HepG2 (cell line): ENCODE results near the gene NDOR1. TPM values are rescaled to one million over a fixed set of nuclear protein-coding genes. Genes with fewer than 3 reads are reported as not detected.

ENCODE experiments used
- BORCS8-MEF2B ChIP-seq: sonication (generic); formaldehyde crosslinking; IDR thresholded peaks from 2 replicates; pipeline ENCODE4 v1.8.0; 2022; ENCODE audit warnings: mild to moderate bottlenecking, missing genetic modification reagents
- CAMTA2 ChIP-seq: sonication (generic); formaldehyde crosslinking; IDR thresholded peaks from 2 replicates; pipeline ENCODE4 v1.4.0; 2020; ENCODE audit warnings: mild to moderate bottlenecking, missing genetic modification reagents, borderline replicate concordance
- DPF2 ChIP-seq: sonication (generic); formaldehyde crosslinking; IDR thresholded peaks from 2 replicates; pipeline ENCODE4 v1.4.0; 2020; ENCODE audit warnings: mild to moderate bottlenecking, low read depth, missing genetic modification reagents, borderline replicate concordance
- ETV5 ChIP-seq: IDR thresholded peaks from 2 replicates; pipeline ENCODE4 v1.6.1; 2018; ENCODE audit warnings: missing biosample characterization, missing genetic modification reagents, inconsistent platforms, borderline replicate concordance
- HNF4G ChIP-seq, 2 experiments: sonication (generic) in 1 of 2; formaldehyde crosslinking in 1 of 2; IDR thresholded peaks; 2 replicates each; pipeline versions ENCODE4 v1.4.0 to v1.6.1; 2011 to 2020; ENCODE audit warnings: borderline replicate concordance in 2 of 2, low read depth in 2 of 2, mild to moderate bottlenecking in 2 of 2, low read length in 1 of 2, missing genetic modification reagents in 1 of 2, moderate library complexity in 1 of 2
- JDP2 ChIP-seq: sonication (generic); formaldehyde crosslinking; IDR thresholded peaks from 2 replicates; pipeline ENCODE4 v1.8.1; 2022; ENCODE audit warnings: missing genetic modification reagents, borderline replicate concordance
- KMT2A ChIP-seq: sonication (generic); formaldehyde crosslinking; IDR thresholded peaks from 2 replicates; pipeline ENCODE4 v1.4.0; 2020; ENCODE audit warnings: missing genetic modification reagents
- MAF1 ChIP-seq: sonication (generic); formaldehyde crosslinking; IDR thresholded peaks from 2 replicates; pipeline ENCODE4 v1.5.0; 2020; ENCODE audit warnings: missing genetic modification reagents, borderline replicate concordance
- MTF2 ChIP-seq: sonication (generic); formaldehyde crosslinking; IDR thresholded peaks from 2 replicates; pipeline ENCODE4 v1.5.0; 2020; ENCODE audit warnings: missing genetic modification reagents, borderline replicate concordance
- NR2C2 ChIP-seq: sonication (generic); formaldehyde crosslinking; IDR thresholded peaks from 2 replicates; pipeline ENCODE4 v1.4.0; 2020; ENCODE audit warnings: missing genetic modification reagents, mild to moderate bottlenecking, moderate library complexity, borderline replicate concordance
- PCBP1 ChIP-seq: fragments of 200-400 bp; formaldehyde crosslinking; IDR thresholded peaks from 2 replicates; pipeline ENCODE4 v1.6.1; 2017; ENCODE audit warnings: mild to moderate bottlenecking, low read depth, low read length, borderline replicate concordance
- RBAK ChIP-seq: sonication (generic); formaldehyde crosslinking; IDR thresholded peaks from 2 replicates; pipeline ENCODE4 v1.5.1; 2020; ENCODE audit warnings: mild to moderate bottlenecking, missing genetic modification reagents
- RELA ChIP-seq: sonication (generic); formaldehyde crosslinking; IDR thresholded peaks from 2 replicates; pipeline ENCODE4 v1.4.0; 2020; ENCODE audit warnings: missing genetic modification reagents
- ZKSCAN8 ChIP-seq: IDR thresholded peaks from 2 replicates; pipeline ENCODE4 v1.6.1; 2016; ENCODE audit warnings: borderline replicate concordance, missing genetic modification reagents, missing compliant biosample characterization
- ZNF317 ChIP-seq: sonication (generic); formaldehyde crosslinking; IDR thresholded peaks from 2 replicates; pipeline ENCODE4 v1.5.0; 2020; ENCODE audit warnings: mild to moderate bottlenecking, missing genetic modification reagents
- ZNF550 ChIP-seq: sonication (generic); formaldehyde crosslinking; IDR thresholded peaks from 2 replicates; pipeline ENCODE4 v1.4.0; 2020; ENCODE audit warnings: mild to moderate bottlenecking, missing genetic modification reagents, borderline replicate concordance
- ZNF773 ChIP-seq: sonication (generic); formaldehyde crosslinking; IDR thresholded peaks from 2 replicates; pipeline ENCODE4 v1.4.0; 2020; ENCODE audit warnings: missing genetic modification reagents, borderline replicate concordance
- polyA plus RNA-seq, 8 experiments: library from polyadenylated mRNA; depleted of rRNA in 3 of 8; stranded (reverse) in 7 of 8; unstranded in 1 of 8; fragments of >200 nt; fragmentation: Illumina TruSeq in 4 of 8; extraction: Trizol in 4 of 8; gene quantifications; 2 replicates each; pipeline versions ENCODE4 v1.2.1 to v1.2.3, GENCODE V29; 2011 to 2016; ENCODE audit warnings: low read depth in 4 of 8, missing spikeins in 1 of 8, mixed read lengths in 1 of 8; ENCODE audit not compliant: insufficient read depth in 1 of 8
- total RNA-seq, 5 experiments: library from RNA; depleted of rRNA; stranded (reverse); fragments of >200 nt; fragmentation: Illumina TruSeq; extraction: Trizol; gene quantifications; 2 replicates each; pipeline ENCODE4 v1.2.3, GENCODE V29; 2016; ENCODE audit warnings: low read depth in 1 of 5
- TF ChIP-seq, protein P1 (sequence below): sonication (generic); formaldehyde crosslinking; IDR thresholded peaks from 2 replicates; pipeline ENCODE4 v1.4.0; 2020; ENCODE audit warnings: missing genetic modification reagents
- TF ChIP-seq, protein P2 (sequence below): sonication (generic); formaldehyde crosslinking; IDR thresholded peaks from 2 replicates; pipeline ENCODE4 v1.5.0; 2020; ENCODE audit warnings: missing genetic modification reagents
- TF ChIP-seq, protein P3 (sequence below): fragments of 450-650 bp; IDR thresholded peaks from 2 replicates; pipeline ENCODE4 v1.6.1; 2017
- TF ChIP-seq, protein P4 (sequence below): sonication (generic); formaldehyde crosslinking; IDR thresholded peaks from 2 replicates; pipeline ENCODE4 v1.9.0; 2021; ENCODE audit warnings: missing genetic modification reagents, borderline replicate concordance

The NDOR1 gene
- total and polyA plus RNA-seq, 2 of the 13 experiments (the other 11 are each of a cell fraction or from before 2014, with no cell fraction given) = 3.6 to 8.7 TPM

DNA sequence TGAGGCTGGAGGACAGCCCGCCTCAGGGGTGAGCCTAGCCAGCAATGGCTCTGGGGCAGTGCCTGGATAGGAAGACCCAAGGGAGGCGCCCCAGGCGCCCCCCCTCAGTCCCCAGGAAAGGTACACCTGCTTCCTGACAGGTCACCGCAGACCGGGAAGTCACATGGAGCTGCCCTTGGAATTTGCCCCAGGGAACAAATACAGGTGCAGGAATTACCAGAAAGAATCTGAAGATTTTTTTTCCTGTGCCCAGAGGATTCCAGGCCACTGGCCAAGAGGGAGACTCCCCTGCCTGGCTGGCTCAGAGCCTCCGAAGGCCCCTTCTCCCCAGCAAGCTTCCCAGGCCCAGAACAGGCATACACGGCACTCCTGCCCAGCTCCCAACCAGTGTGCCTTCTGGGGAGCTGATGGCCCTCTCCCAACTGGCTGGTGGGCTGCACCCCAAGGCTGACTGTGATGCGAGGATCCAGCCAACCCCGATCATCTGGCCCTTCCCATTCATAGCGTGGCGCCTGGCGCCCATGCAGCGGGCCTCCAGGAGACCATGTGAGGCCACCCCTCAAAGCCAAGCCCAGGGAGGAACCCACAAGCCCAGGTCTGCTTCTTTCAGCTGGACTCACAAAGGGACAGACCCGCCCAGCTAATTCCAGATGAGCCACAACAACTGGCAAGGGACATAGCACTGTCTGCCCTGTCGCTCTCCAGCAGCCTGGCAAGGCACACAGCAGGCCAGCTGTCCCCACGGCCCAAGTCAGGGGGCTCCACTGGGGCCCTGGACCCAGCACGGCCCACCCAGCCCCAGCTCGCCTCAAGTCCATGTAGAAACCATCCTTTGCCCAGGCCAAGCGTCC is 7.2 kb upstream of the NDOR1 start (continued):
- TF ChIP-seq, protein P1, sequence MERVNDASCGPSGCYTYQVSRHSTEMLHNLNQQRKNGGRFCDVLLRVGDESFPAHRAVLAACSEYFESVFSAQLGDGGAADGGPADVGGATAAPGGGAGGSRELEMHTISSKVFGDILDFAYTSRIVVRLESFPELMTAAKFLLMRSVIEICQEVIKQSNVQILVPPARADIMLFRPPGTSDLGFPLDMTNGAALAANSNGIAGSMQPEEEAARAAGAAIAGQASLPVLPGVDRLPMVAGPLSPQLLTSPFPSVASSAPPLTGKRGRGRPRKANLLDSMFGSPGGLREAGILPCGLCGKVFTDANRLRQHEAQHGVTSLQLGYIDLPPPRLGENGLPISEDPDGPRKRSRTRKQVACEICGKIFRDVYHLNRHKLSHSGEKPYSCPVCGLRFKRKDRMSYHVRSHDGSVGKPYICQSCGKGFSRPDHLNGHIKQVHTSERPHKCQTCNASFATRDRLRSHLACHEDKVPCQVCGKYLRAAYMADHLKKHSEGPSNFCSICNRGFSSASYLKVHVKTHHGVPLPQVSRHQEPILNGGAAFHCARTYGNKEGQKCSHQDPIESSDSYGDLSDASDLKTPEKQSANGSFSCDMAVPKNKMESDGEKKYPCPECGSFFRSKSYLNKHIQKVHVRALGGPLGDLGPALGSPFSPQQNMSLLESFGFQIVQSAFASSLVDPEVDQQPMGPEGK (CRISPR knock-in tag) = peak; percentile 78
- TF ChIP-seq KMT2A (no peak), RELA (CRISPR knock-in tag) (no peak), ZKSCAN8 (CRISPR knock-in tag) (no peak), RBAK (CRISPR knock-in tag) (no peak), MTF2 (CRISPR knock-in tag) (no peak), JDP2 (CRISPR knock-in tag) (no peak), ZNF550 (CRISPR knock-in tag) (no peak), ZNF773 (CRISPR knock-in tag) (no peak), HNF4G (IDR thresholded peaks at IDR 0.05; ENCODE audit: borderline replicate concordance, low read depth, low read length) (peak; percentile 62; the same call in 1 of the 2 replicates), HNF4G (CRISPR knock-in tag; IDR thresholded peaks at IDR 0.05; ENCODE audit: borderline replicate concordance, low read depth) (peak; percentile 37; the same call in 1 of the 2 replicates), ETV5 (CRISPR knock-in tag) (peak; percentile 41; the same call in 1 of the 2 replicates), DPF2 (CRISPR knock-in tag) (no peak), ZNF317 (CRISPR knock-in tag) (no peak), CAMTA2 (no peak), NR2C2 (CRISPR knock-in tag) (no peak), PCBP1 (no peak), BORCS8-MEF2B (CRISPR knock-in tag) (no peak), MAF1 (CRISPR knock-in tag) (no peak)
- TF ChIP-seq, protein P2, sequence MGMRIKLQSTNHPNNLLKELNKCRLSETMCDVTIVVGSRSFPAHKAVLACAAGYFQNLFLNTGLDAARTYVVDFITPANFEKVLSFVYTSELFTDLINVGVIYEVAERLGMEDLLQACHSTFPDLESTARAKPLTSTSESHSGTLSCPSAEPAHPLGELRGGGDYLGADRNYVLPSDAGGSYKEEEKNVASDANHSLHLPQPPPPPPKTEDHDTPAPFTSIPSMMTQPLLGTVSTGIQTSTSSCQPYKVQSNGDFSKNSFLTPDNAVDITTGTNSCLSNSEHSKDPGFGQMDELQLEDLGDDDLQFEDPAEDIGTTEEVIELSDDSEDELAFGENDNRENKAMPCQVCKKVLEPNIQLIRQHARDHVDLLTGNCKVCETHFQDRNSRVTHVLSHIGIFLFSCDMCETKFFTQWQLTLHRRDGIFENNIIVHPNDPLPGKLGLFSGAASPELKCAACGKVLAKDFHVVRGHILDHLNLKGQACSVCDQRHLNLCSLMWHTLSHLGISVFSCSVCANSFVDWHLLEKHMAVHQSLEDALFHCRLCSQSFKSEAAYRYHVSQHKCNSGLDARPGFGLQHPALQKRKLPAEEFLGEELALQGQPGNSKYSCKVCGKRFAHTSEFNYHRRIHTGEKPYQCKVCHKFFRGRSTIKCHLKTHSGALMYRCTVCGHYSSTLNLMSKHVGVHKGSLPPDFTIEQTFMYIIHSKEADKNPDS (CRISPR knock-in tag) = no peak
- TF ChIP-seq, protein P3, sequence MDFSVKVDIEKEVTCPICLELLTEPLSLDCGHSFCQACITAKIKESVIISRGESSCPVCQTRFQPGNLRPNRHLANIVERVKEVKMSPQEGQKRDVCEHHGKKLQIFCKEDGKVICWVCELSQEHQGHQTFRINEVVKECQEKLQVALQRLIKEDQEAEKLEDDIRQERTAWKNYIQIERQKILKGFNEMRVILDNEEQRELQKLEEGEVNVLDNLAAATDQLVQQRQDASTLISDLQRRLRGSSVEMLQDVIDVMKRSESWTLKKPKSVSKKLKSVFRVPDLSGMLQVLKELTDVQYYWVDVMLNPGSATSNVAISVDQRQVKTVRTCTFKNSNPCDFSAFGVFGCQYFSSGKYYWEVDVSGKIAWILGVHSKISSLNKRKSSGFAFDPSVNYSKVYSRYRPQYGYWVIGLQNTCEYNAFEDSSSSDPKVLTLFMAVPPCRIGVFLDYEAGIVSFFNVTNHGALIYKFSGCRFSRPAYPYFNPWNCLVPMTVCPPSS = no peak
- TF ChIP-seq, protein P4, sequence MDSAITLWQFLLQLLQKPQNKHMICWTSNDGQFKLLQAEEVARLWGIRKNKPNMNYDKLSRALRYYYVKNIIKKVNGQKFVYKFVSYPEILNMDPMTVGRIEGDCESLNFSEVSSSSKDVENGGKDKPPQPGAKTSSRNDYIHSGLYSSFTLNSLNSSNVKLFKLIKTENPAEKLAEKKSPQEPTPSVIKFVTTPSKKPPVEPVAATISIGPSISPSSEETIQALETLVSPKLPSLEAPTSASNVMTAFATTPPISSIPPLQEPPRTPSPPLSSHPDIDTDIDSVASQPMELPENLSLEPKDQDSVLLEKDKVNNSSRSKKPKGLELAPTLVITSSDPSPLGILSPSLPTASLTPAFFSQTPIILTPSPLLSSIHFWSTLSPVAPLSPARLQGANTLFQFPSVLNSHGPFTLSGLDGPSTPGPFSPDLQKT = no peak
